Thyroid gland (tissue), 4 donors: Measurements from ENCODE around the gene PTGS2. TPM values are rescaled to one million over a fixed set of nuclear protein-coding genes. Genes with fewer than 3 reads are reported as not detected.
A peak's percentile ranks its signal among the peaks of the same experiment; 100 is the strongest.

Source experiments
- DNase-seq, 2 donors: peaks; one replicate each; pipeline ENCODE4 v3.0.0-alpha.2; 2019
- H3K27ac ChIP-seq, 3 donors: fragments of 200-600 bp; sonication (generic); 1 replicate in 2 of 3; 2 replicates in 1 of 3; pipeline ENCODE4 v1.5.1; 2016 to 2019; ENCODE audit warnings: mild to moderate bottlenecking in 1 of 3, moderate library complexity in 1 of 3
- H3K27me3 ChIP-seq: fragments of 200-600 bp; sonication (generic); one replicate; pipeline ENCODE4 v1.5.1; 2019
- H3K36me3 ChIP-seq, 2 donors: fragments of 200-600 bp; sonication (generic); one replicate each; pipeline ENCODE4 v1.5.1; 2016 to 2019
- H3K4me1 ChIP-seq, 2 donors: fragments of 200-600 bp; sonication (generic); one replicate each; pipeline ENCODE4 v1.5.1; 2017 to 2019
- H3K4me3 ChIP-seq, 3 donors: fragments of 200-600 bp; sonication (generic); replicated peaks in 1 of 3; 1 replicate in 2 of 3; 2 replicates in 1 of 3; pipeline ENCODE4 v1.5.1; 2016; ENCODE audit warnings: mild to moderate bottlenecking in 1 of 3
- H3K9me3 ChIP-seq: fragments of 200-600 bp; sonication (generic); one replicate; pipeline ENCODE4 v1.5.1; 2017
- CTCF ChIP-seq, 6 experiments: fragments of 200-600 bp in 3 of 6; fragments of 450-650 bp in 3 of 6; sonication (generic) in 3 of 6; IDR thresholded peaks; one replicate each; pipeline ENCODE4 v1.5.1; 2016 to 2019; ENCODE audit warnings: antibody characterized with exemption in 6 of 6, mild to moderate bottlenecking in 2 of 6, inconsistent platforms in 1 of 6, moderate library complexity in 1 of 6
- POLR2A ChIP-seq, 2 donors: fragments of 450-650 bp; IDR thresholded peaks; one replicate each; pipeline ENCODE4 v1.6.1; 2017; ENCODE audit warnings: antibody characterized with exemption in 2 of 2, mild to moderate bottlenecking in 2 of 2, moderate library complexity in 1 of 2
- WGBS, 2 donors: methylation state at CpG; one replicate each; pipeline ENCODE4 v1.1.5; 2017; 5-methylcytosine and 5-hydroxymethylcytosine counted together
- intact Hi-C: fragments of 100-400 bp; cut with DNase I; formaldehyde crosslinking; loops from one replicate; pipeline ENCODE4 v1.15.1; 2023
- total RNA-seq, 4 donors: library from RNA; depleted of rRNA; stranded (reverse); fragments of >200 nt; gene quantifications; one replicate each; pipeline ENCODE4 v1.2.3, GENCODE V29; 2016

Gene PTGS2
- total RNA-seq, 4 donors from 2014 or later, result 0.44 to 4.2 (median 2.0) TPM

- Histone ChIP-seq H3K36me3 (no peaks in the 10 kb centered on the region), H3K27me3 (no peaks in the 10 kb centered on the region), H3K9me3 (no peaks in the 10 kb centered on the region), H3K27ac (peak overlapping the region in 2 of 3 donors; percentile 39 to 80), H3K4me1 (no peaks in the 10 kb centered on the region), H3K4me3 (peak overlapping the region in 2 of 3 donors; percentile 56 to 70)
- TF ChIP-seq POLR2A (IDR thresholded peaks at IDR 0.05) (no peak), CTCF (IDR thresholded peaks at IDR 0.05) (no peak)
- 31 to 32% methylated on average over 9 of the region's 9 CpGs for WGBS, 2 donors
- no peak for DNase-seq
- intact Hi-C loops, result no loop called here
Observed at GRCh38 chr1:186681121-186681520, 898 bp upstream of the PTGS2 start.

- Histone ChIP-seq H3K4me3 (peak overlapping the region; percentile 29 to 70 (median 56)), H3K9me3 (no peaks in the 10 kb centered on the region), H3K4me1 (no peaks in the 10 kb centered on the region), H3K27me3 (no peaks in the 10 kb centered on the region), H3K36me3 (peaks cover 0 to 5% of the 10 kb centered on the region in 2 donors), H3K27ac (peak overlapping the region in 2 of 3 donors; percentile 39 to 80)
- intact Hi-C loops, result no loop called here
- no peak for DNase-seq
- no peak for TF ChIP-seq CTCF (IDR thresholded peaks at IDR 0.05)
- WGBS, 2 donors, result 1 to 5% methylated on average over 13 to 15 of the region's 15 CpGs
Observed at GRCh38 chr1:186679924-186680244, 339 bp downstream of the PTGS2 start.

GRCh38 chr1:186678155-186678554, 2.1 kb downstream of the PTGS2 start:
- no peaks in the 10 kb centered on the region for H3K4me1 ChIP-seq
- intact Hi-C loops, result no loop called here
- WGBS, 2 donors, result 85 to 94% methylated on average over 2 of the region's 2 CpGs
- H3K9me3 ChIP-seq, result no peaks in the 10 kb centered on the region
- no peak overlapping the region for H3K4me3 ChIP-seq
- DNase-seq, result no peak
- no peaks in the 10 kb centered on the region for H3K27me3 ChIP-seq
- H3K36me3 ChIP-seq, result peaks cover 0 to 5% of the 10 kb centered on the region in 2 donors
- H3K27ac ChIP-seq, result no peak overlapping the region
- no peak for TF ChIP-seq CTCF (IDR thresholded peaks at IDR 0.05)
- no peak for TF ChIP-seq POLR2A (IDR thresholded peaks at IDR 0.05)

GRCh38 chr1:186672596-186672995, 7.6 kb downstream of the PTGS2 start:
- DNase-seq, result no peak
- Histone ChIP-seq H3K27ac (no peak overlapping the region), H3K9me3 (no peaks in the 10 kb centered on the region), H3K4me3 (no peak overlapping the region), H3K36me3 (peaks cover 0 to 5% of the 10 kb centered on the region in 2 donors), H3K27me3 (no peaks in the 10 kb centered on the region), H3K4me1 (no peaks in the 10 kb centered on the region)
- TF ChIP-seq CTCF (IDR thresholded peaks at IDR 0.05) (no peak), POLR2A (IDR thresholded peaks at IDR 0.05) (no peak)
- intact Hi-C loops, result no loop called here
- WGBS, 2 donors, result 94 to 98% methylated on average over 3 of the region's 3 CpGs

GRCh38 chr1:186672131-186672530, 8.1 kb downstream of the PTGS2 start:
- WGBS, 2 donors, result 92 to 95% methylated on average over 2 of the region's 2 CpGs
- no peak overlapping the region for H3K27ac ChIP-seq
- TF ChIP-seq POLR2A (IDR thresholded peaks at IDR 0.05) (no peak), CTCF (IDR thresholded peaks at IDR 0.05) (no peak)
- no peak overlapping the region for H3K4me3 ChIP-seq
- DNase-seq, result no peak
- H3K4me1 ChIP-seq, result no peaks in the 10 kb centered on the region
- intact Hi-C loops, result no loop called here
- no peaks in the 10 kb centered on the region for H3K9me3 ChIP-seq
- H3K36me3 ChIP-seq, result peaks cover 0 to 5% of the 10 kb centered on the region in 2 donors
- no peaks in the 10 kb centered on the region for H3K27me3 ChIP-seq
